Testis (tissue), 2 donors: ENCODE data around the gene GRIA1.

Experiments used
- CTCF ChIP-seq, 3 experiments: fragments of 450-650 bp in 2 of 3; fragments of 200-600 bp in 1 of 3; sonication (generic) in 1 of 3; IDR thresholded peaks; one replicate each; pipeline ENCODE4 v1.5.1; 2016 to 2019; ENCODE audit warnings: antibody characterized with exemption in 3 of 3, mild to moderate bottlenecking in 2 of 3, moderate library complexity in 1 of 3
- POLR2A ChIP-seq: fragments of 450-650 bp; IDR thresholded peaks from one replicate; pipeline ENCODE4 v1.6.1; 2017; ENCODE audit warnings: antibody characterized with exemption, mild to moderate bottlenecking, moderate library complexity

GRCh38 chr5:153690236-153690635 is 199.8 kb downstream of the GRIA1 start:
- TF ChIP-seq CTCF (IDR thresholded peaks at IDR 0.05): no peak
- no peak for TF ChIP-seq POLR2A
